ENCODE measurements around the gene C1QL1. TPM values are rescaled to one million over a fixed set of nuclear protein-coding genes. Genes with fewer than 3 reads are reported as not detected.

The C1QL1 gene
- total RNA-seq, 3 donors from 2014 or later: not detected

DNA sequence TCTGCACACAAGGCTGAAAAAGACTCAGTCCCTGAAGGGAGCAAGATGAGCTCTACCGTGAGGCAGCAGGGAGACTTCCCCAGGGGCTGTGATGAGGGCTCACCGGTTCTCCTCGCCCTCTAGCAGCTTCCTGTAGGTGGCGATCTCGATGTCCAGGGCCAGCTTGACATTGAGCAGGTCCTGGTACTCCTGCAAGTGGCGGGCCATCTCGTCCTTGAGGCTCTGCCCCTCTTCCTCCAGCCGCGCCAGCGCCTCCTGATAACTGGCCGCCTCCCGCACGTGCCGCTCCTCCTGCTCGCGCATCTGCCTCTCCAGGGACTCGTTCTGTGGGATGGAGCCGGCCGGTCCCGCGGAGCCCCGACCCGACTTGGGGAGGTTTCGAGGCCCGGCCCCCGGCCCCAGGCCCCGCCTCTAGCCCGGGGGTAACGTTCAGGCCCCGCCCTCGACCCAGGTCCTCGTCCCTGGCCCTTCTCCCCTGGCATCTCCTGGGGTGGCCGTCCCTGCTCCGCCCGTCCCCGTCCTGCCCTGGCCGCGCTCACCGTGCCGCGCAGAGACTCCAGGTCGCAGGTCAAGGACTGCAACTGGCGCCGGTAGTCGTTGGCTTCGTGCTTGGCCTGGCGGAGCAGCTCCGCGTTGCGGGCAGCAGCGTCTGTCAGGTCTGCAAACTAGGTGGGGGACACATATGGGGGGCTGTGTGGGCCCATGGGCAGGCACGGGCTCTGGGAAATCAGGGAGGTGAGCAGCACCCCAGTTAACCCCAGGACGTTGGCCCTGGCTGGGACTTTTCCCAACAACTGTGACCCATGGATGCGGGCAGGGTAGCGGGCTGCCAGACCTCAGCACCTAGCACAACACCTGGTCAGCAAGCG lies 56.7 kb downstream of the C1QL1 start:
- Mint-ChIP-seq H3K4me3 (peak overlapping the region; percentile 35), H3K36me3 (ENCODE audit: insufficient read depth) (no peaks in the 10 kb centered on the region)
- ATAC-seq: peak; percentile 83 to 84

GRCh38 chr17:44910231-44911106 lies 57.6 kb downstream of the C1QL1 start:
- Mint-ChIP-seq H3K36me3 (ENCODE audit: insufficient read depth) (no peaks in the 10 kb centered on the region), H3K4me3 (no peak overlapping the region), H3K27me3 (ENCODE audit: low read depth) (peaks cover 36% of the 10 kb centered on the region), H3K4me1 (ENCODE audit: low read depth) (peaks cover 14% of the 10 kb centered on the region), H3K9me3 (no peaks in the 10 kb centered on the region)
- no peak for ATAC-seq
- DNase-seq: no peak

More for the DNA sequence above, 56.7 kb downstream of the C1QL1 start:
- peaks cover 38% of the 10 kb centered on the region for H3K27me3 Mint-ChIP-seq (ENCODE audit: low read depth)
- peaks cover 14% of the 10 kb centered on the region for H3K4me1 Mint-ChIP-seq (ENCODE audit: low read depth)
- no peaks in the 10 kb centered on the region for H3K9me3 Mint-ChIP-seq
- DNase-seq: peak; percentile 42

Other genes starting within 250 kb of the C1QL1 start
- under 1 TPM; 0.38 to 0.50 (median 0.41) TPM for gene ADAM11, start 209.3 kb downstream of the C1QL1 start, total RNA-seq
- gene GJC1, start 138.0 kb downstream of the C1QL1 start, total RNA-seq: 1 to 10 TPM; 3.0 to 4.6 (median 3.8) TPM
- not detected for gene HIGD1B, start 120.4 kb downstream of the C1QL1 start, total RNA-seq
- gene EFTUD2, start 68.9 kb downstream of the C1QL1 start, total RNA-seq: 100 to 1,000 TPM; 257 to 303 (median 269) TPM
- not detected for gene GFAP, start 52.8 kb downstream of the C1QL1 start, total RNA-seq
- gene KIF18B, start 20.5 kb downstream of the C1QL1 start, total RNA-seq: 1 to 10 TPM; 2.4 to 4.8 (median 3.7) TPM
- gene DCAKD, start 83.3 kb upstream of the C1QL1 start, total RNA-seq: 10 to 100 TPM; 17.3 to 21.1 (median 19.1) TPM
- 100 to 1,000 TPM; 228 to 255 (median 241) TPM for gene NMT1, start 93.0 kb upstream of the C1QL1 start, total RNA-seq
- gene PLCD3, start 164.2 kb upstream of the C1QL1 start, total RNA-seq: 1 to 10 TPM; 3.5 to 5.5 (median 3.5) TPM
- gene ACBD4, start 167.4 kb upstream of the C1QL1 start, total RNA-seq: 1 to 10 TPM; 4.5 to 5.7 (median 4.7) TPM
- gene HEXIM1, start 180.2 kb upstream of the C1QL1 start, total RNA-seq: 10 to 100 TPM; 49.6 to 60.8 (median 51.3) TPM
- gene HEXIM2, start 193.6 kb upstream of the C1QL1 start, total RNA-seq: 1 to 10 TPM; 5.3 to 7.6 (median 6.2) TPM